ENCODE data around the gene DDOST.

The DDOST gene

GRCh38 chr1:20630729-20631128, 30.4 kb downstream of the DDOST start:
- Histone ChIP-seq H3K4me3 (ENCODE audit: low read length) (no peak overlapping the region), H3K9me2 (replicated peaks; ENCODE audit: control insufficient read depth, low read length) (no peaks in the 10 kb centered on the region), H3K36me3 (ENCODE audit: control insufficient read depth, low read length) (no peaks in the 10 kb centered on the region), H4K20me1 (ENCODE audit: control insufficient read depth, insufficient read depth, low read depth, low read length) (no peaks in the 10 kb centered on the region), H3F3A (ENCODE audit: control insufficient read depth, insufficient read depth) (no peaks in the 10 kb centered on the region), H3K27me3 (ENCODE audit: control insufficient read depth, low read length) (peaks cover 11% of the 10 kb centered on the region), H3K4me1 (ENCODE audit: control insufficient read depth, low read length) (peaks cover 12% of the 10 kb centered on the region), H3K9me3 (ENCODE audit: control insufficient read depth, insufficient read depth, low read length) (no peaks in the 10 kb centered on the region), H3K27ac (ENCODE audit: low read depth, low read length) (no peak overlapping the region), H3K79me2 (ENCODE audit: control insufficient read depth, low read length) (no peaks in the 10 kb centered on the region), H3K4me2 (ENCODE audit: low read length) (no peak overlapping the region)
- TF ChIP-seq EZH2phosphoT487 (IDR thresholded peaks at IDR 0.05; ENCODE audit: borderline replicate concordance, low read length) = no peak
- TF ChIP-seq CTCF (IDR thresholded peaks at IDR 0.05; ENCODE audit: low read depth, low read length, poor library complexity, severe bottlenecking) = no peak

DNA sequence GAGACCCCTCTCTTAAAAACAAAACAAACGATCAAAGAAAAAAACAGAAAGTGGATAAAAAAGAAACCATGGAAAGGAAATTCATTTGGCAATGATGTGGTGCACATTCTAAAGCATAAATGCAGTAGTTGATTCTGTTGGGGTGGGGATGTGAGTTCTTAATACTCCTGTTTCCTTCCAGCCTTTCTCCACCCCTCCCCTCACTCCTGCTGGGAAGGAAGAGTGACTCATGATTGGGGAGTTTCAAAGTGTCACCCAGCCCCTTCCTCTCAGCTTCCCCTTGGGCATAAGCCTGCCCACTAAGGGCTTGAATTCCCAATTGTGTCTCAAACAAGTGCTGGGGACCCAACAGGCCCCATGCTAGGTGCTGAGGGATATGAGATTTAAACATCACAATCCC, 34.6 kb downstream of the DDOST start:
- H3K27ac ChIP-seq (ENCODE audit: low read depth, low read length) = no peak overlapping the region
- no peaks in the 10 kb centered on the region for H4K20me1 ChIP-seq (ENCODE audit: control insufficient read depth, insufficient read depth, low read depth, low read length)
- no peaks in the 10 kb centered on the region for H3K9me3 ChIP-seq (ENCODE audit: control insufficient read depth, insufficient read depth, low read length)
- no peak for TF ChIP-seq CTCF (IDR thresholded peaks at IDR 0.05; ENCODE audit: low read depth, low read length, poor library complexity, severe bottlenecking)
- TF ChIP-seq EZH2phosphoT487 (IDR thresholded peaks at IDR 0.05; ENCODE audit: borderline replicate concordance, low read length) = no peak
- no peak overlapping the region for H3K4me3 ChIP-seq (ENCODE audit: low read length)
- H3K4me1 ChIP-seq (ENCODE audit: control insufficient read depth, low read length) = no peaks in the 10 kb centered on the region
- no peak overlapping the region for H3K4me2 ChIP-seq (ENCODE audit: low read length)
- H3K27me3 ChIP-seq (ENCODE audit: control insufficient read depth, low read length) = peaks cover 11% of the 10 kb centered on the region
- no peaks in the 10 kb centered on the region for H3F3A ChIP-seq (ENCODE audit: control insufficient read depth, insufficient read depth)
- H3K79me2 ChIP-seq (ENCODE audit: control insufficient read depth, low read length) = no peaks in the 10 kb centered on the region
- H3K36me3 ChIP-seq (ENCODE audit: control insufficient read depth, low read length) = no peaks in the 10 kb centered on the region
- H3K9me2 ChIP-seq (replicated peaks; ENCODE audit: control insufficient read depth, low read length) = no peaks in the 10 kb centered on the region

- Histone ChIP-seq H3F3A (ENCODE audit: control insufficient read depth, insufficient read depth) (no peaks in the 10 kb centered on the region), H3K79me2 (ENCODE audit: control insufficient read depth, low read length) (no peaks in the 10 kb centered on the region), H3K4me2 (ENCODE audit: low read length) (no peak overlapping the region), H3K27me3 (ENCODE audit: control insufficient read depth, low read length) (peaks cover 11% of the 10 kb centered on the region), H3K9me2 (replicated peaks; ENCODE audit: control insufficient read depth, low read length) (no peaks in the 10 kb centered on the region), H3K27ac (ENCODE audit: low read depth, low read length) (no peak overlapping the region), H3K4me3 (ENCODE audit: low read length) (no peak overlapping the region), H3K9me3 (ENCODE audit: control insufficient read depth, insufficient read depth, low read length) (no peaks in the 10 kb centered on the region), H4K20me1 (ENCODE audit: control insufficient read depth, insufficient read depth, low read depth, low read length) (no peaks in the 10 kb centered on the region), H3K4me1 (ENCODE audit: control insufficient read depth, low read length) (no peaks in the 10 kb centered on the region), H3K36me3 (ENCODE audit: control insufficient read depth, low read length) (no peaks in the 10 kb centered on the region)
- TF ChIP-seq EZH2phosphoT487 (IDR thresholded peaks at IDR 0.05; ENCODE audit: borderline replicate concordance, low read length) = no peak
- no peak for TF ChIP-seq CTCF (IDR thresholded peaks at IDR 0.05; ENCODE audit: low read depth, low read length, poor library complexity, severe bottlenecking)
These were observed 35.1 kb downstream of the DDOST start for GRCh38 chr1:20626098-20626427.

Measured in DOHH2 (cell line).